H9 (cell line): ENCODE results near the gene GRIPAP1. TPM values are rescaled to one million over a fixed set of nuclear protein-coding genes. Genes with fewer than 3 reads are reported as not detected.

Source experiments
- DNase-seq: peaks from one replicate; pipeline ENCODE4 v3.0.0-alpha.2; 2017
- H2AFZ ChIP-seq: one replicate; pipeline ENCODE4 v1.6.1; 2013; ENCODE audit warnings: mild to moderate bottlenecking, low read length, control low read depth, moderate library complexity
- H2AK5ac ChIP-seq: 2 replicates; pipeline ENCODE4 v1.6.1; 2013; ENCODE audit warnings: low read length, control low read depth, mixed read lengths; ENCODE audit not compliant: insufficient read length
- H2BK120ac ChIP-seq: one replicate; pipeline ENCODE4 v1.6.1; 2013; ENCODE audit warnings: low read depth, mild to moderate bottlenecking, low read length, control low read depth, inconsistent platforms; ENCODE audit not compliant: poor library complexity, severe bottlenecking
- H2BK12ac ChIP-seq: 2 replicates; pipeline ENCODE4 v1.6.1; 2013; ENCODE audit warnings: low read length, control low read depth, mixed read lengths, low read depth; ENCODE audit not compliant: insufficient read length
- H2BK15ac ChIP-seq: 2 replicates; pipeline ENCODE4 v1.6.1; 2013; ENCODE audit warnings: low read depth, low read length, control low read depth
- H2BK20ac ChIP-seq: one replicate; pipeline ENCODE4 v1.6.1; 2013; ENCODE audit warnings: low read depth, mild to moderate bottlenecking, low read length, control low read depth, inconsistent platforms; ENCODE audit not compliant: poor library complexity, severe bottlenecking
- H2BK5ac ChIP-seq: 2 replicates; pipeline ENCODE4 v1.6.1; 2013; ENCODE audit warnings: low read length, control low read depth, mixed read lengths; ENCODE audit not compliant: insufficient read length
- H3K14ac ChIP-seq: 2 replicates; pipeline ENCODE4 v1.6.1; 2013; ENCODE audit warnings: low read length, control low read depth; ENCODE audit not compliant: insufficient read depth
- H3K18ac ChIP-seq: 2 replicates; pipeline ENCODE4 v1.6.1; 2013; ENCODE audit warnings: low read depth, mild to moderate bottlenecking, mixed read lengths, low read length, control low read depth; ENCODE audit not compliant: insufficient read length
- H3K23ac ChIP-seq: 2 replicates; pipeline ENCODE4 v1.6.1; 2013; ENCODE audit warnings: low read length, control low read depth, mixed read lengths, low read depth; ENCODE audit not compliant: insufficient read length
- H3K23me2 ChIP-seq: 2 replicates; pipeline ENCODE4 v1.6.1; 2013; ENCODE audit warnings: low read depth, mild to moderate bottlenecking, mixed read lengths, low read length, control low read depth; ENCODE audit not compliant: insufficient read length, poor library complexity, severe bottlenecking
- H3K27ac ChIP-seq: 2 replicates; pipeline ENCODE4 v1.5.1; 2013; ENCODE audit warnings: low read length, control low read depth, mixed read lengths, low read depth; ENCODE audit not compliant: insufficient read length
- H3K27me3 ChIP-seq: 2 replicates; pipeline ENCODE4 v1.6.1; 2013; ENCODE audit warnings: low read length, control low read depth, inconsistent platforms; ENCODE audit not compliant: insufficient read depth
- H3K4ac ChIP-seq: 2 replicates; pipeline ENCODE4 v1.6.1; 2013; ENCODE audit warnings: low read depth, mild to moderate bottlenecking, control low read depth, inconsistent platforms, low read length, moderate library complexity
- H3K4me1 ChIP-seq: 2 replicates; pipeline ENCODE4 v1.6.1; 2013; ENCODE audit warnings: low read length, control low read depth, inconsistent platforms; ENCODE audit not compliant: insufficient read depth
- H3K4me2 ChIP-seq: 2 replicates; pipeline ENCODE4 v1.6.1; 2013; ENCODE audit warnings: low read length, control low read depth, mixed read lengths; ENCODE audit not compliant: insufficient read length, insufficient read depth
- H3K56ac ChIP-seq: 2 replicates; pipeline ENCODE4 v1.6.1; 2013; ENCODE audit warnings: low read depth, mild to moderate bottlenecking, mixed read lengths, low read length, control low read depth; ENCODE audit not compliant: insufficient read length
- H3K79me1 ChIP-seq: 2 replicates; pipeline ENCODE4 v1.6.1; 2013; ENCODE audit warnings: low read depth, mild to moderate bottlenecking, moderate library complexity, low read length, control low read depth, inconsistent platforms; ENCODE audit not compliant: insufficient read depth, poor library complexity, severe bottlenecking
- H3K79me2 ChIP-seq: 2 replicates; pipeline ENCODE4 v1.6.1; 2013; ENCODE audit warnings: low read length, control low read depth, inconsistent platforms; ENCODE audit not compliant: insufficient read depth
- H3K9ac ChIP-seq: 2 replicates; pipeline ENCODE4 v1.6.1; 2013; ENCODE audit warnings: low read length, control low read depth, mixed read lengths; ENCODE audit not compliant: insufficient read length; ENCODE audit errors: extremely low read depth
- H3K9me3 ChIP-seq: one replicate; pipeline ENCODE4 v1.6.1; 2013; ENCODE audit warnings: low read depth, low read length, inconsistent platforms; ENCODE audit not compliant: control insufficient read depth
- H3T11ph ChIP-seq: one replicate; pipeline ENCODE4 v1.6.1; 2013; ENCODE audit warnings: mild to moderate bottlenecking, low read length, control low read depth, inconsistent platforms
- H4K20me1 ChIP-seq: one replicate; pipeline ENCODE4 v1.6.1; 2013; ENCODE audit not compliant: control insufficient read depth, insufficient read length, insufficient read depth
- H4K5ac ChIP-seq: 2 replicates; pipeline ENCODE4 v1.6.1; 2013; ENCODE audit warnings: low read depth, mild to moderate bottlenecking, mixed read lengths, low read length, control low read depth; ENCODE audit not compliant: insufficient read length
- H4K8ac ChIP-seq: replicated peaks from 2 replicates; pipeline ENCODE4 v1.6.1; 2013; ENCODE audit warnings: low read length, control low read depth, mixed read lengths, low read depth; ENCODE audit not compliant: insufficient read length
- H4K91ac ChIP-seq: 2 replicates; pipeline ENCODE4 v1.6.1; 2013; ENCODE audit warnings: low read depth, mild to moderate bottlenecking, moderate library complexity, mixed read lengths, low read length, control low read depth; ENCODE audit not compliant: insufficient read length
- H3K27ac Mint-ChIP-seq, 3 experiments: 2 replicates in 2 of 3; 3 replicates in 1 of 3; pipeline ENCODE4 v1.8.0; 2020 to 2021; ENCODE audit warnings: mixed read lengths in 3 of 3, mild to moderate bottlenecking in 1 of 3, moderate library complexity in 1 of 3
- H3K27me3 Mint-ChIP-seq: 2 replicates; pipeline ENCODE4 v1.8.0; 2021; ENCODE audit warnings: low read depth, mild to moderate bottlenecking, moderate library complexity, mixed read lengths
- H3K36me3 Mint-ChIP-seq, 3 experiments: 2 replicates in 2 of 3; 3 replicates in 1 of 3; pipeline ENCODE4 v1.8.0; 2020 to 2021; ENCODE audit warnings: low read depth in 3 of 3, mixed read lengths in 3 of 3; ENCODE audit not compliant: insufficient read depth in 1 of 3
- H3K4me1 Mint-ChIP-seq, 2 experiments: 2 replicates each; pipeline ENCODE4 v1.8.0; 2020; ENCODE audit warnings: mixed read lengths in 2 of 2
- H3K4me3 Mint-ChIP-seq, 2 experiments: 2 replicates in 1 of 2; 3 replicates in 1 of 2; pipeline ENCODE4 v1.8.0; 2020 to 2021; ENCODE audit warnings: mild to moderate bottlenecking in 2 of 2, mixed read lengths in 2 of 2, moderate library complexity in 1 of 2
- H3K9me3 Mint-ChIP-seq, 2 experiments: 2 replicates in 1 of 2; 3 replicates in 1 of 2; pipeline ENCODE4 v1.8.0; 2020; ENCODE audit warnings: mild to moderate bottlenecking in 2 of 2, mixed read lengths in 2 of 2, moderate library complexity in 1 of 2
- CTCF ChIP-seq: fragments of 200-600 bp; sonication (generic); conservative IDR thresholded peaks from 3 replicates; pipeline ENCODE4 v1.8.0; 2021; ENCODE audit warnings: antibody characterized with exemption, mild to moderate bottlenecking
- WGBS: extraction: QIAGEN DNeasy Blood & Tissue Kit; methylation state at CpG from one replicate; pipeline ENCODE4 v1.1.7; 2013; ENCODE audit warnings: missing lambda C conversion rate, low lambda C conversion rate, mixed read lengths; ENCODE audit not compliant: insufficient read length; ENCODE audit errors: extremely low coverage; 5-methylcytosine and 5-hydroxymethylcytosine counted together
- total RNA-seq: library from RNA; stranded (reverse); gene quantifications from 2 replicates; pipeline ENCODE4 v1.2.1, GENCODE V29; 2021

Gene GRIPAP1
- total RNA-seq, 1 experiment from 2014 or later = 71.8 TPM

DNA sequence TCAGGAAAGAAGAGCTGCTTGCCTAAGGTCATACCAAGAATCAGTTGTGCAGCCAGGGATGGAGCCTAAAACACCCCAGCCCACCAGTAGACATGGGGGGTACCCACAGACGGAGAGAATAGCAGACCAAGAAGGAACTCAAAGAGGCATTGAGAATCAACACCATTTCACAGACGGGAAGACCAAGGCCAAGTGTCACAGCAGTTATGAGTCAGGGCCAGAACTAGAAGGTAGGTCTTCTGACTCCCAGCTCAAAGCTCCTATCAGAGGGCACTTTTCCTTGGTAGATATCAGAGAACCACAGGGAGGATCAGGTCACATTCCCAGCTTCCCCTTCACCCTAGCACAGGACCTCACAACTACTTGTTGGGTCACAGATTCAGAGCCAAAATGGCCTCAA, 59.2 kb downstream of the GRIPAP1 start:
- no peak overlapping the region for H3K14ac ChIP-seq
- no peaks in the 10 kb centered on the region for H4K20me1 ChIP-seq
- H4K8ac ChIP-seq = no peak overlapping the region
- H2BK5ac ChIP-seq = no peak overlapping the region
- no peak overlapping the region for H4K5ac ChIP-seq
- H3K18ac ChIP-seq = no peak overlapping the region
- H3K79me2 ChIP-seq = peaks cover 4% of the 10 kb centered on the region; the same call in 1 of the 2 replicates
- no peak for TF ChIP-seq CTCF
- H3K27ac ChIP-seq = no peak overlapping the region
- H2BK12ac ChIP-seq = no peak overlapping the region
- no peak overlapping the region for H3K4ac ChIP-seq
- H3T11ph ChIP-seq = no peak overlapping the region
- no peak overlapping the region for H2AK5ac ChIP-seq
- H2AFZ ChIP-seq = no peak overlapping the region
- WGBS = no CpG with 5 or more reads among the region's 2 CpGs
- no peaks in the 10 kb centered on the region for H3K9me3 ChIP-seq
- Mint-ChIP-seq H3K4me3 (no peak overlapping the region), H3K9me3 (peaks cover 64 to 77% of the 10 kb centered on the region in 2 experiments), H3K4me1 (peaks cover 13 to 21% of the 10 kb centered on the region in 2 experiments), H3K36me3 (peaks cover 26 to 50% (median 41%) of the 10 kb centered on the region in 3 experiments), H3K27ac (no peak overlapping the region), H3K27me3 (peaks cover 1% of the 10 kb centered on the region; the same call in 1 of the 2 replicates)
- H2BK20ac ChIP-seq = no peak overlapping the region
- no peaks in the 10 kb centered on the region for H3K27me3 ChIP-seq
- H3K79me1 ChIP-seq = peaks cover 6% of the 10 kb centered on the region
- H3K4me1 ChIP-seq = no peaks in the 10 kb centered on the region; the same call in 1 of the 2 replicates
- no peak overlapping the region for H3K4me2 ChIP-seq
- H3K23ac ChIP-seq = no peak overlapping the region
- H3K23me2 ChIP-seq = no peaks in the 10 kb centered on the region
- no peak overlapping the region for H2BK15ac ChIP-seq
- no peak overlapping the region for H3K56ac ChIP-seq
- H4K91ac ChIP-seq = no peak overlapping the region
- DNase-seq = no peak
- no peak overlapping the region for H2BK120ac ChIP-seq
- no peak overlapping the region for H3K9ac ChIP-seq
